WTC11 (cell line): Measurements from ENCODE around the gene RIPOR2.

Experiments used
- E2F5 ChIP-seq: sonication (generic); formaldehyde crosslinking; IDR thresholded peaks from 2 replicates; pipeline ENCODE4 v1.8.1; 2022; ENCODE audit warnings: mild to moderate bottlenecking, moderate library complexity, missing genetic modification reagents
- NR3C1 ChIP-seq: sonication (generic); formaldehyde crosslinking; conservative IDR thresholded peaks from 2 replicates; pipeline ENCODE4 v1.8.1; 2023; ENCODE audit warnings: low read depth, mild to moderate bottlenecking, missing genetic modification reagents
- PREB ChIP-seq: sonication (generic); formaldehyde crosslinking; IDR thresholded peaks from 2 replicates; pipeline ENCODE4 v1.8.1; 2022; ENCODE audit warnings: mild to moderate bottlenecking, missing genetic modification reagents, moderate library complexity, borderline replicate concordance
- ZNF121 ChIP-seq: sonication (generic); formaldehyde crosslinking; IDR thresholded peaks from 2 replicates; pipeline ENCODE4 v1.8.0; 2023; ENCODE audit warnings: missing genetic modification reagents
- TF ChIP-seq, protein P1 (sequence below): sonication (generic); formaldehyde crosslinking; IDR thresholded peaks from 2 replicates; pipeline ENCODE4 v1.8.1; 2022; ENCODE audit warnings: low read depth, missing genetic modification reagents, borderline replicate concordance
- TF ChIP-seq, protein P2 (sequence below): fragments of 200-600 bp; IDR thresholded peaks from 2 replicates; pipeline ENCODE4 v1.8.0; 2022; ENCODE audit warnings: antibody characterized with exemption

DNA sequence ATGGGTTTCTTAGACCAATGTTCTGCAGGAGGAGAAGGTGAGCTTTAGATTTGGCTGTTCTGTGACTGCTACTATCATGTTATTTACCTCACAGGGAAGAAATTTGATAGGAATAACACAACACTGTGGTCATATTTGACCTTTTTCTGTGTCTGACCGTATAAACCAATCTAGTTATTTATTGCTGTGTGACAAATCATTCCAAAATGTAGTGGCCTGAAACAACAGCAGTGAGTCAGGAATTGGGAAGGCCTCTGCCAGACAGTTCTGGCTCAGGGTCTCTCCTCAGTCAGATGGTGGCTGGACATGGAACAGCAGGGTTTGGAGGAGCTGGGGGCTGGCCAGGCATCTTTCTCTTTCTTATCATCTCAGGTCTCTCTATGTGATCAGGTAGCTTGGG is 33.0 kb downstream of the RIPOR2 start:
- TF ChIP-seq, protein P1, sequence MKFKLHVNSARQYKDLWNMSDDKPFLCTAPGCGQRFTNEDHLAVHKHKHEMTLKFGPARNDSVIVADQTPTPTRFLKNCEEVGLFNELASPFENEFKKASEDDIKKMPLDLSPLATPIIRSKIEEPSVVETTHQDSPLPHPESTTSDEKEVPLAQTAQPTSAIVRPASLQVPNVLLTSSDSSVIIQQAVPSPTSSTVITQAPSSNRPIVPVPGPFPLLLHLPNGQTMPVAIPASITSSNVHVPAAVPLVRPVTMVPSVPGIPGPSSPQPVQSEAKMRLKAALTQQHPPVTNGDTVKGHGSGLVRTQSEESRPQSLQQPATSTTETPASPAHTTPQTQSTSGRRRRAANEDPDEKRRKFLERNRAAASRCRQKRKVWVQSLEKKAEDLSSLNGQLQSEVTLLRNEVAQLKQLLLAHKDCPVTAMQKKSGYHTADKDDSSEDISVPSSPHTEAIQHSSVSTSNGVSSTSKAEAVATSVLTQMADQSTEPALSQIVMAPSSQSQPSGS (CRISPR knock-in tag), result no peak
- TF ChIP-seq, protein P2, sequence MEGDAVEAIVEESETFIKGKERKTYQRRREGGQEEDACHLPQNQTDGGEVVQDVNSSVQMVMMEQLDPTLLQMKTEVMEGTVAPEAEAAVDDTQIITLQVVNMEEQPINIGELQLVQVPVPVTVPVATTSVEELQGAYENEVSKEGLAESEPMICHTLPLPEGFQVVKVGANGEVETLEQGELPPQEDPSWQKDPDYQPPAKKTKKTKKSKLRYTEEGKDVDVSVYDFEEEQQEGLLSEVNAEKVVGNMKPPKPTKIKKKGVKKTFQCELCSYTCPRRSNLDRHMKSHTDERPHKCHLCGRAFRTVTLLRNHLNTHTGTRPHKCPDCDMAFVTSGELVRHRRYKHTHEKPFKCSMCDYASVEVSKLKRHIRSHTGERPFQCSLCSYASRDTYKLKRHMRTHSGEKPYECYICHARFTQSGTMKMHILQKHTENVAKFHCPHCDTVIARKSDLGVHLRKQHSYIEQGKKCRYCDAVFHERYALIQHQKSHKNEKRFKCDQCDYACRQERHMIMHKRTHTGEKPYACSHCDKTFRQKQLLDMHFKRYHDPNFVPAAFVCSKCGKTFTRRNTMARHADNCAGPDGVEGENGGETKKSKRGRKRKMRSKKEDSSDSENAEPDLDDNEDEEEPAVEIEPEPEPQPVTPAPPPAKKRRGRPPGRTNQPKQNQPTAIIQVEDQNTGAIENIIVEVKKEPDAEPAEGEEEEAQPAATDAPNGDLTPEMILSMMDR, result no peak
- no peak for TF ChIP-seq E2F5
- TF ChIP-seq NR3C1 (CRISPR knock-in tag), result no peak
- TF ChIP-seq PREB (CRISPR knock-in tag), result no peak
- TF ChIP-seq ZNF121, result no peak
